ENCODE measurements around the gene SSR3.

SSR3 gene

GRCh38 chr3:156542101-156543042 lies 12.5 kb downstream of the SSR3 start:
- no peak overlapping the region for H3K4me2 ChIP-seq (ENCODE audit: low read depth, low read length, poor library complexity, severe bottlenecking)

GRCh38 chr3:156539802-156540201 lies 15.1 kb downstream of the SSR3 start:
- peaks cover 3% of the 10 kb centered on the region for H4K20me1 ChIP-seq (ENCODE audit: insufficient read depth, low read length, poor library complexity, severe bottlenecking)
- H3K36me3 ChIP-seq (ENCODE audit: insufficient read depth, low read length) = peaks cover 49% of the 10 kb centered on the region
- H3F3A ChIP-seq (ENCODE audit: low read depth) = no peaks in the 10 kb centered on the region
- H2AFZ ChIP-seq (ENCODE audit: low read length) = no peak overlapping the region
- no peak overlapping the region for H3K9ac ChIP-seq (ENCODE audit: low read depth, low read length, poor library complexity, severe bottlenecking)
- no peaks in the 10 kb centered on the region for H3K27me3 ChIP-seq (ENCODE audit: insufficient read depth, low read length, poor library complexity, severe bottlenecking)
- no peaks in the 10 kb centered on the region for H3K9me3 ChIP-seq (ENCODE audit: insufficient read depth, low read depth, low read length)
- H3K9me2 ChIP-seq (replicated peaks; ENCODE audit: low read depth, low read length) = no peaks in the 10 kb centered on the region
- H3K79me2 ChIP-seq (ENCODE audit: insufficient read depth, low read length) = peaks cover 9% of the 10 kb centered on the region; the same call in 1 of the 2 replicates
- H3K4me1 ChIP-seq (ENCODE audit: insufficient read depth, low read length, poor library complexity, severe bottlenecking) = no peaks in the 10 kb centered on the region
- no peak for TF ChIP-seq EZH2phosphoT487 (IDR thresholded peaks at IDR 0.05; ENCODE audit: borderline replicate concordance)
- H3K4me2 ChIP-seq (ENCODE audit: low read depth, low read length, poor library complexity, severe bottlenecking) = no peak overlapping the region
- H3K4me3 ChIP-seq (ENCODE audit: low read length, poor library complexity, severe bottlenecking) = no peak overlapping the region

More at GRCh38 chr3:156542101-156543042, 12.5 kb downstream of the SSR3 start:
- Histone ChIP-seq H2AFZ (ENCODE audit: low read length) (no peak overlapping the region), H4K20me1 (ENCODE audit: insufficient read depth, low read length, poor library complexity, severe bottlenecking) (peaks cover 24% of the 10 kb centered on the region), H3K9ac (ENCODE audit: low read depth, low read length, poor library complexity, severe bottlenecking) (no peak overlapping the region), H3K79me2 (ENCODE audit: insufficient read depth, low read length) (peaks cover 35% of the 10 kb centered on the region), H3F3A (ENCODE audit: low read depth) (no peaks in the 10 kb centered on the region), H3K9me3 (ENCODE audit: insufficient read depth, low read depth, low read length) (no peaks in the 10 kb centered on the region), H3K4me1 (ENCODE audit: insufficient read depth, low read length, poor library complexity, severe bottlenecking) (peaks cover 8% of the 10 kb centered on the region), H3K27me3 (ENCODE audit: insufficient read depth, low read length, poor library complexity, severe bottlenecking) (no peaks in the 10 kb centered on the region), H3K36me3 (ENCODE audit: insufficient read depth, low read length) (peaks cover 73% of the 10 kb centered on the region), H3K9me2 (replicated peaks; ENCODE audit: low read depth, low read length) (no peaks in the 10 kb centered on the region), H3K4me3 (ENCODE audit: low read length, poor library complexity, severe bottlenecking) (no peak overlapping the region)
- no peak for TF ChIP-seq EZH2phosphoT487 (IDR thresholded peaks at IDR 0.05; ENCODE audit: borderline replicate concordance)
- TF ChIP-seq CTCF (conservative IDR thresholded peaks at IDR 0.05; ENCODE audit: low read length) = no peak

- Histone ChIP-seq H3K9ac (ENCODE audit: low read depth, low read length, poor library complexity, severe bottlenecking) (no peak overlapping the region), H3K4me3 (ENCODE audit: low read length, poor library complexity, severe bottlenecking) (no peak overlapping the region), H3K9me2 (replicated peaks; ENCODE audit: low read depth, low read length) (no peaks in the 10 kb centered on the region), H4K20me1 (ENCODE audit: insufficient read depth, low read length, poor library complexity, severe bottlenecking) (peaks cover 3% of the 10 kb centered on the region), H3K27me3 (ENCODE audit: insufficient read depth, low read length, poor library complexity, severe bottlenecking) (no peaks in the 10 kb centered on the region), H3K4me2 (ENCODE audit: low read depth, low read length, poor library complexity, severe bottlenecking) (no peak overlapping the region), H3K4me1 (ENCODE audit: insufficient read depth, low read length, poor library complexity, severe bottlenecking) (no peaks in the 10 kb centered on the region), H3F3A (ENCODE audit: low read depth) (no peaks in the 10 kb centered on the region), H3K36me3 (ENCODE audit: insufficient read depth, low read length) (peaks cover 44% of the 10 kb centered on the region), H3K79me2 (ENCODE audit: insufficient read depth, low read length) (0 out of 2 replicates have a peak, but pooled peaks cover 1% of the 10 kb centered on the region), H2AFZ (ENCODE audit: low read length) (no peak overlapping the region), H3K9me3 (ENCODE audit: insufficient read depth, low read depth, low read length) (no peaks in the 10 kb centered on the region)
- TF ChIP-seq CTCF (conservative IDR thresholded peaks at IDR 0.05; ENCODE audit: low read length) (no peak), EZH2phosphoT487 (IDR thresholded peaks at IDR 0.05; ENCODE audit: borderline replicate concordance) (no peak)
Measured at GRCh38 chr3:156539051-156539450, 15.9 kb downstream of the SSR3 start.
